BLaER1 treated with 17β-estradiol and CSF1 and Interleukin-3, amounts not matched to agents 10 nM and 100 nM (cell line): Measurements from ENCODE around the gene KCNJ15.
"Not testable (repeated sequence)": the region's sequence is repeated elsewhere in the genome, so short reads cannot be mapped to it uniquely, and the experiment has no call there.

Source experiments
- H3K27ac ChIP-seq, 11 experiments: shearing (Covaris generic); formaldehyde crosslinking; 2 replicates each; pipeline ENCODE4 v1.8.1; 2022
- H3K27me3 ChIP-seq, 11 experiments: shearing (Covaris generic); formaldehyde crosslinking; 2 replicates each; pipeline ENCODE4 v1.8.1; 2022
- H3K36me3 ChIP-seq, 11 experiments: shearing (Covaris generic); formaldehyde crosslinking; 2 replicates each; pipeline ENCODE4 v1.8.1; 2022
- H3K4me1 ChIP-seq, 10 experiments: shearing (Covaris generic); formaldehyde crosslinking; 2 replicates each; pipeline ENCODE4 v1.8.1; 2022
- H3K4me2 ChIP-seq, 11 experiments: shearing (Covaris generic); formaldehyde crosslinking; 2 replicates each; pipeline ENCODE4 v1.8.1; 2022
- H3K4me3 ChIP-seq, 10 experiments: shearing (Covaris generic); formaldehyde crosslinking; 2 replicates each; pipeline ENCODE4 v1.8.1; 2022
- H3K9ac ChIP-seq, 11 experiments: shearing (Covaris generic); formaldehyde crosslinking; 2 replicates each; pipeline ENCODE4 v1.8.1; 2022
- H3K9me3 ChIP-seq, 11 experiments: shearing (Covaris generic); formaldehyde crosslinking; replicated peaks in 1 of 11; 2 replicates each; pipeline ENCODE4 v1.8.1; 2022
- H4K20me1 ChIP-seq, 11 experiments: shearing (Covaris generic); formaldehyde crosslinking; 2 replicates each; pipeline ENCODE4 v1.8.1; 2022
- Cebpa-rat ChIP-seq, 11 experiments: shearing (Covaris generic); IDR thresholded peaks; 2 replicates each; pipeline ENCODE4 v1.8.1; 2022

KCNJ15 gene

DNA sequence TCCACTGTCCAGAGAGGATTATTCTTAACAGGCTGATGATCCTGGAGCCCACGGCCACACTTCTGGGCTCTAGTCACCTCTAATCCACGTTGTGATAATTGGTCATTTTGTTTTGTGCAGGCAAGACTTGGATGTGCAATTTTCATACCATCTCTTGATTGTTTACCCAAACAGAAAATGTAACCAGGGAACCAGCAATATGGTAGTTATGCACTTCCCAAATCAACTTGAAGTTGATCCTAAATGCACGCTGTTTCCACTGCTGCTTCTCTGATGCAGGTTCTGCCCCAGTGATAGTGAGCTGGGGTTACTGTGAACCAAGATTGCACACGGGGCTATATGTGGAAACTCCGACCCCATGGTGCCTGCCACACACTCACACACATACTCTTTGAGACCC lies 14.7 kb upstream of the KCNJ15 start:
- no peaks in the 10 kb centered on the region for H3K36me3 ChIP-seq
- no peaks in the 10 kb centered on the region for H4K20me1 ChIP-seq
- peaks cover 0 to 24% (median 9%) of the 10 kb centered on the region in 10 experiments; a peak in 11 of 20 replicates for H3K4me1 ChIP-seq
- no peak overlapping the region for H3K27ac ChIP-seq
- no peaks in the 10 kb centered on the region for H3K27me3 ChIP-seq
- no peak overlapping the region for H3K9ac ChIP-seq
- TF ChIP-seq Cebpa-rat (IDR thresholded peaks at IDR 0.05): no peak
- H3K9me3 ChIP-seq: peaks cover 13 to 34% (median 18%) of the 10 kb centered on the region in 11 experiments; a peak in 20 of 22 replicates
- H3K4me3 ChIP-seq: no peak overlapping the region
- H3K4me2 ChIP-seq: no peak overlapping the region

DNA sequence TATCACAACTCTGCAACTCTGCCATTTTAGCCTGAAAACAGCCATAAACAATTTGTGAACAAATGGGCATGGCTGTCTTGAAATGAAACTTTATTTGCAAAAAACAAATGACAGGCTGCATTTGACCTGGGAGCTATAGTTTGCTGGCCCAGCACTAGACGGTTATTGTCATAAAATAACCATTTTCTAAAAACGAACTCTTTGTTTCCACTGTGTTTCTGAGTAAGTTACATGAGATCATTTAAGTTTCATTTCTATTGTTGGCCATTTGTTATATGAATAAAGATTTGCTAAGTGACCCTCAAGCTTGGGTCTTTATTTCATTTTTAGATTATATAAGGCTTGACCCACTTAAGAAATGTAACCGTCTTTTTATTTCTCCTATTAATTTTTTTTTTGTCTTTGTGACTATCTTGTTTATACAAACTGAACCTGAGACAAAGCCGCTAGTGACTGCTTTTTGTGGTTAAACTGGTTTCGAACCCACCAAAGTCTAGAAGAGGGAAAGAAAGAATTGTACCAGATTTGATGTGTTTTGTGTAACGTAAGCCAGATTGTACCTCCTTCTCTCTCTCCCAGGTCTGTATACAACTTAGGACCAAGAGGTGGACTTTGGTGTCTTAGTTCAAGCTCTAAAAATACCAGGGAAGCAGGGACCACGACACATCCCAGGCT lies 12.9 kb upstream of the KCNJ15 start:
- Histone ChIP-seq H3K36me3 (no peaks in the 10 kb centered on the region), H3K4me1 (peaks cover 0 to 24% (median 9%) of the 10 kb centered on the region in 10 experiments; a peak in 11 of 20 replicates), H3K27ac (no peak overlapping the region), H4K20me1 (no peaks in the 10 kb centered on the region), H3K4me2 (no peak overlapping the region), H3K9ac (no peak overlapping the region), H3K4me3 (no peak overlapping the region), H3K27me3 (no peaks in the 10 kb centered on the region), H3K9me3 (peaks cover 0 to 16% (median 5%) of the 10 kb centered on the region in 11 experiments; a peak in 8 of 22 replicates)
- no peak for TF ChIP-seq Cebpa-rat (IDR thresholded peaks at IDR 0.05)

DNA sequence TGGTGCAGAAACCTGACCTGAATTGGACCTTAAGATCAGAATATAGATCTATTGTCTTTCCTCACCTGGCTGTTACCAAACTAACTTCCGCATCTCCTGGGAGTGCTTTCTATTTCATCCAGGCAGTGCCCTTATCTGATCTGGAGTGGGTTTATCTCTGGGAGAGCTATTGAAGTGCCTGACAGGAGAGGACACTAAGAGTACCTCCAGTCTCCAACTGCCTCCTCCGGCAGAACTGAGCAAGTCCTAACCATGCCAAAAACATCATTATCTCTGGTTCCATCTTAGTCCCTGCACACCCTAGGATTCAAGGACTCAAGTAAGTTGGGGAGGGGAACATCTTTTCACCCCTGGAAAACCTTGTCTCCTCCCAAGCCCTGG lies 12.4 kb upstream of the KCNJ15 start:
- no peak for TF ChIP-seq Cebpa-rat (IDR thresholded peaks at IDR 0.05)
- Histone ChIP-seq H3K9me3 (peaks cover 0 to 11% (median 5%) of the 10 kb centered on the region in 11 experiments; a peak in 2 of 22 replicates), H3K27me3 (no peaks in the 10 kb centered on the region), H3K9ac (no peak overlapping the region), H4K20me1 (no peaks in the 10 kb centered on the region), H3K27ac (no peak overlapping the region), H3K4me1 (peaks cover 0 to 24% (median 9%) of the 10 kb centered on the region in 10 experiments; a peak in 11 of 20 replicates), H3K36me3 (no peaks in the 10 kb centered on the region), H3K4me3 (no peak overlapping the region), H3K4me2 (peak overlapping the region in 9 of 11 experiments; percentile 9 to 60 (median 34); a peak in 11 of 22 replicates)

- Histone ChIP-seq H3K27ac (no peak overlapping the region), H3K27me3 (no peaks in the 10 kb centered on the region), H4K20me1 (no peaks in the 10 kb centered on the region), H3K9ac (no peak overlapping the region), H3K9me3 (peaks cover 0 to 11% (median 5%) of the 10 kb centered on the region in 11 experiments; a peak in 1 of 22 replicates), H3K4me1 (peaks cover 0 to 24% (median 9%) of the 10 kb centered on the region in 10 experiments; a peak in 11 of 20 replicates), H3K4me2 (peak overlapping the region in 10 of 11 experiments; percentile 9 to 60 (median 28); a peak in 13 of 22 replicates), H3K36me3 (no peaks in the 10 kb centered on the region), H3K4me3 (no peak overlapping the region)
- no peak for TF ChIP-seq Cebpa-rat (IDR thresholded peaks at IDR 0.05)
These were observed 11.6 kb upstream of the KCNJ15 start for GRCh38 chr21:38244885-38245869.

DNA sequence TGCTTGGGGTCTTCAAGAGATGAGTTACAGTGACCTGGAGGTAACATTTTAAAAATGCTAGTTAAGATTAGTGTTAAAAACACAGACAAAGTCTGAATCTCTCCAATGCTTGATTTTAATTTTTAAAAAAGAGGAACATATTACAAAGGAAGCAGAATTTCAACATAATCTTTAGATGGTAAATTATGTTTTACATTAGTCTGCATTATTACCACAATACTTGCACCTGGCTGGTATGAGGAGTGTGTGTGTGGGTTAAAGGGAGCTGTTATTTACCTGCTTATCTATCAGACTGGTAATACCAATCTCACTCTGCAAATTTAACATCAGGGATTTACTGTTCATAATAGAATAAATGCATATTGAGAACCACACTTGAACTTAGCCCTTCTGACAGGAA lies 10.3 kb upstream of the KCNJ15 start:
- Histone ChIP-seq H3K4me3 (no peak overlapping the region), H3K4me2 (peak overlapping the region in 2 of 11 experiments; percentile 2 to 30; a peak in 1 of 22 replicates), H3K36me3 (no peaks in the 10 kb centered on the region), H3K27ac (no peak overlapping the region), H3K9ac (no peak overlapping the region), H3K9me3 (peaks cover 0 to 11% (median 5%) of the 10 kb centered on the region in 11 experiments; a peak in 1 of 22 replicates), H4K20me1 (no peaks in the 10 kb centered on the region), H3K27me3 (no peaks in the 10 kb centered on the region), H3K4me1 (peaks cover 0 to 24% (median 8%) of the 10 kb centered on the region in 10 experiments; a peak in 11 of 20 replicates)
- TF ChIP-seq Cebpa-rat (IDR thresholded peaks at IDR 0.05): no peak

- Histone ChIP-seq H3K4me1 (peaks cover 0 to 24% (median 8%) of the 10 kb centered on the region in 10 experiments; a peak in 11 of 20 replicates), H3K9me3 (peaks cover 0 to 11% (median 5%) of the 10 kb centered on the region in 11 experiments; a peak in 1 of 22 replicates)
- H3K36me3 ChIP-seq, H3K27ac ChIP-seq, H3K4me2 ChIP-seq, H3K27me3 ChIP-seq, H3K4me3 ChIP-seq, H3K9ac ChIP-seq, H4K20me1 ChIP-seq: not testable (repeated sequence)
These were observed 9.7 kb upstream of the KCNJ15 start for GRCh38 chr21:38247054-38247453.

DNA sequence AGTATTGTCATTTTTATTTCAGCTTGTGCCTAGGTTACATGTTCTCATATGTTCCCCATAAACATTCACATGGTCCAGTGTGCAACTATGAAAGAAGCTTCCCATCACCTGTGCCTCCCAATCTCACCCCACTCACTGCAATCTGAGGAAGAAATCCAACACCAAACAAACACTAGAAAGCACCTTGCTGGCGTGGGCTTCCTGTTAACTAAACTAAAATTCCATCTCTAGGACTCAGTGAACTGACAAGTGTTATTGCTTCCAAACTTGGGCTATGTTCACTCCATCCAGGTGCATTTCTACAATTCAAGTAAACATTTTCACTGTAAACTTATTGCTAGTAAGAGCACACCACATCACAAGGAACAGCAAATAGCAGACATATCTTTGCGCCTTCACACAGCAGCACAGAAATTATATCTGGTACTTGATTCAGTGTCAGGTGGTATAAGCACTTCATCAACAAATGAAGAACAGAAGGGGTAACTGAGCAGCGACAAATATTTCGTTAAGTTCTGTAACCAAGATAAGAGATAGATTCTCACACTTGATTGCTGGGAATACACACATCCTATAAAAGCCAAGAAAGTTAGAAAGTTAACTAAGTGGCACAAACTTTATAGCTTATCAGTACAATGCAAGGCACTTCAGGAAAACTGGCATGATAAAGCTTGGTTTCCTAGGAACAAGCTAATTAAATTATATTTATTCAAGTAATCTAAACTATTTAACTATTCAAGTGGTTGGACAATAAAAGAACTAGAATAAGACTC lies 8.9 kb upstream of the KCNJ15 start:
- Histone ChIP-seq H3K27ac (no peak overlapping the region), H3K27me3 (no peaks in the 10 kb centered on the region), H4K20me1 (no peaks in the 10 kb centered on the region), H3K9me3 (0 out of 22 replicates have a peak, but pooled peaks cover 0 to 11% (median 0%) of the 10 kb centered on the region in 11 experiments), H3K36me3 (no peaks in the 10 kb centered on the region), H3K4me3 (no peak overlapping the region), H3K9ac (no peak overlapping the region), H3K4me1 (peaks cover 0 to 24% (median 8%) of the 10 kb centered on the region in 10 experiments; a peak in 11 of 20 replicates), H3K4me2 (no peak overlapping the region)
- TF ChIP-seq Cebpa-rat (IDR thresholded peaks at IDR 0.05): no peak

DNA sequence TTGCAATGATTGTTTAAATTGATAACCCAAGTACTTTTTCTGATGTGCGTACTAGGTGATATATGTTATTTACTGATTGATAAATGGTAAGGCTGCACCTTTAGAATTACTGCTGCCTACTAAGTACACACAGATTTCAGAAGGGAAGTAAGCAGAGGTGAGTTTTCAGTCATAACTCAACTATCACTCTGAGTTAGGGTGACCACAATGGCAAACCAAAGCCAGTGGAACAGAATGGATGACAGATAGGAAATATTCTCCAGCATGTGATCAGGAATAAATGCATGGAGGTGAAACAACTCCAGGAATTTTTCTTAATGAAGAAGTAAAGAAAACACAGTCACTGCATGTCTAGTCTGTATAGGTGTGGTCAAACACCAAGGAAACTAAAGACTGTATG lies 7.5 kb upstream of the KCNJ15 start:
- Histone ChIP-seq H3K9me3 (0 out of 22 replicates have a peak, but pooled peaks cover 0 to 5% (median 0%) of the 10 kb centered on the region in 11 experiments), H3K4me1 (peaks cover 0 to 23% (median 8%) of the 10 kb centered on the region in 10 experiments; a peak in 11 of 20 replicates), H3K4me3 (no peak overlapping the region), H3K9ac (no peak overlapping the region), H3K27me3 (no peaks in the 10 kb centered on the region), H3K4me2 (no peak overlapping the region), H4K20me1 (no peaks in the 10 kb centered on the region), H3K27ac (no peak overlapping the region), H3K36me3 (no peaks in the 10 kb centered on the region)
- TF ChIP-seq Cebpa-rat (IDR thresholded peaks at IDR 0.05): no peak
